ENCODE results near the gene NABP2. TPM values are rescaled to one million over a fixed set of nuclear protein-coding genes. Genes with fewer than 3 reads are reported as not detected.
A peak's percentile ranks its signal among the peaks of the same experiment; 100 is the strongest.

The NABP2 gene
- total and polyA plus RNA-seq, 10 of the 15 experiments (the other 5 are each of a cell fraction or from before 2014, with no cell fraction given) = 20.7 to 97.9 (median 60.9) TPM

- POLR2A ChIA-PET = interaction anchor here (0.5 to 4.0 kb wide), 39 partner anchors 8 to 504 kb away, joined by 3 to 68 read pairs (median 4); partner anchors contain the start of genes ANKRD52, CNPY2, COQ10A and DNAJC14
- Histone ChIP-seq H3K9me3 (replicated peaks; ENCODE audit: control insufficient read depth, insufficient read depth, low read length) (no peaks in the 10 kb centered on the region; the same call in 2 of the 3 replicates), H3K4me2 (ENCODE audit: control insufficient read depth, insufficient read depth) (peak overlapping the region; percentile 96), H3K36me3 (ENCODE audit: control insufficient read depth in 2 of 2, insufficient read depth in 2 of 2, low read length in 1 of 2) (no peaks in the 10 kb centered on the region; a peak in 1 of 4 replicates), H3K27ac (ENCODE audit: control insufficient read depth, insufficient read depth) (peak overlapping the region; percentile 96), H3K4me1 (ENCODE audit: control insufficient read depth, insufficient read depth, low read length) (0 out of 2 replicates have a peak, but pooled peaks cover 3% of the 10 kb centered on the region), H3K9ac (ENCODE audit: control insufficient read depth, insufficient read depth, low read length) (peak overlapping the region; percentile 95), H3K79me2 (ENCODE audit: control insufficient read depth, insufficient read depth, low read length) (peaks cover 30% of the 10 kb centered on the region), H2AFZ (ENCODE audit: control insufficient read depth, low read depth, low read length) (peak overlapping the region; percentile 96), H3K4me3 (peak overlapping the region; percentile 91), H3K27me3 (replicated peaks in 1 of 2; ENCODE audit: control insufficient read depth in 2 of 2, insufficient read depth in 2 of 2, low read length in 1 of 2) (no peaks in the 10 kb centered on the region), H4K20me1 (ENCODE audit: control insufficient read depth, insufficient read depth) (no peaks in the 10 kb centered on the region)
- FAIRE-seq (no peak), DNase-seq (ENCODE audit: low read depth, low spot score) (no peak), ATAC-seq (peak; percentile 28)
- 2% methylated on average over 16 of the region's 21 CpGs for WGBS (ENCODE audit: insufficient coverage, insufficient replicate concordance, low lambda C conversion rate, missing lambda C conversion rate)
- CTCF ChIA-PET = interaction anchor here (0.6 to 4.2 kb wide), 24 partner anchors 12 to 483 kb away, joined by 3 to 107 read pairs (median 6); partner anchors contain the start of genes ANKRD52, CNPY2, COQ10A and ESYT1
- in situ Hi-C loops (cut with MboI) = no loop called here
- RAD21 ChIA-PET (ENCODE audit: unreplicated experiment) = interaction anchor here (0.6 to 3.5 kb wide), 29 partner anchors 9 to 483 kb away, joined by 3 to 41 read pairs (median 5); partner anchors contain the start of genes ANKRD52, CNPY2, COQ10A and ESYT1
- SMC1A ChIA-PET (ENCODE audit: uncharacterized antibody, unreplicated experiment) = interaction anchor here (0.9 to 3.4 kb wide), 18 partner anchors 10 to 247 kb away, joined by 3 to 33 read pairs (median 6); partner anchors contain the start of genes ANKRD52, CNPY2, ESYT1 and SMARCC2
- TSS peak; percentile 96 for BruUV-seq (replicated peaks)
- intact Hi-C loops (cut with micrococcal nuclease; ENCODE audit: unreplicated experiment) = no loop called here
- TF ChIP-seq NR2F1 (conservative IDR thresholded peaks at IDR 0.05) (peak; percentile 67), SREBF1 (IDR thresholded peaks at IDR 0.05; ENCODE audit: low read length) (peak; percentile 56; the same call in 1 of the 2 replicates), JUND (IDR thresholded peaks at IDR 0.05; ENCODE audit: low read depth, low read length) (peak; percentile 65; the same call in 1 of the 2 replicates), E4F1 (IDR thresholded peaks at IDR 0.05; ENCODE audit: borderline replicate concordance, partially characterized antibody) (peak; percentile 20), MEF2B (IDR thresholded peaks at IDR 0.05; ENCODE audit: partially characterized antibody, poor library complexity, severe bottlenecking) (peak; percentile 96), ZNF622 (IDR thresholded peaks at IDR 0.05) (no peak), PKNOX1 (IDR thresholded peaks at IDR 0.05) (peak; percentile 89), ZNF274 (IDR thresholded peaks at IDR 0.05; ENCODE audit: insufficient read depth, insufficient read length) (no peak), DPF2 (IDR thresholded peaks at IDR 0.05) (0 out of 2 replicates have a peak, but pooled peaks have one; percentile 41), KLF5 (IDR thresholded peaks at IDR 0.05; ENCODE audit: partially characterized antibody) (peak; percentile 93), NKRF (conservative IDR thresholded peaks at IDR 0.05) (0 out of 2 replicates have a peak, but pooled peaks have one; percentile 37), PBX3 (IDR thresholded peaks at IDR 0.05; ENCODE audit: insufficient replicate concordance, low read depth, low read length) (peak; percentile 66), RELA (IDR thresholded peaks at IDR 0.05; ENCODE audit: borderline replicate concordance, partially characterized antibody) (no peak), CHD1 (IDR thresholded peaks at IDR 0.05; ENCODE audit: low read depth, low read length) (peak; percentile 89), LARP7 (IDR thresholded peaks at IDR 0.05) (0 out of 2 replicates have a peak, but pooled peaks have one; percentile 33), IKZF1 (conservative IDR thresholded peaks at IDR 0.05) (peak; percentile 30; the same call in 1 of the 2 replicates), FOXK2 (IDR thresholded peaks at IDR 0.05) (peak; percentile 94)
Measured at GRCh38 chr12:56221232-56221756, 2.8 kb upstream of the NABP2 start.

Data from GM12878 (cell line).